ENCODE measurements around the gene PTPRR.

The PTPRR gene

DNA sequence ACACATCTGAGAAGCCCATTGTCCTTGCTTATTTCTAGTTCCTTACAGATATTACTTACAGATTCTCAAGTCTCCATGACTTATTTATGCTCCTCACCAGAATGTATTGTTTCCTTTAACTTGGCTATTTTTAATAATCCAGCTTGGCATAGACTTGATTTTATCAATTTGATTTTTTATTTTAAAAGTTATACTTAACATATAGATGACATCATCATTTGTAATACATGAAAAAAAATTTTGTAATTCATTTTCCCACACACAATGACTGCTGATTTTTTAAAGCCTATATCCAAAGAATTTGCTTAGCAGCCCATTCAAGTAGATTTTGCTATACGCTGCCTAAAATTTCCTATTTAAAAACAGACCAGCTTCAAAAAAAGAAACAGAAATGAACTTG is 39.8 kb downstream of the PTPRR start:
- H3K27me3 Mint-ChIP-seq (ENCODE audit: low read depth) = no peaks in the 10 kb centered on the region
- TF ChIP-seq, protein P1, sequence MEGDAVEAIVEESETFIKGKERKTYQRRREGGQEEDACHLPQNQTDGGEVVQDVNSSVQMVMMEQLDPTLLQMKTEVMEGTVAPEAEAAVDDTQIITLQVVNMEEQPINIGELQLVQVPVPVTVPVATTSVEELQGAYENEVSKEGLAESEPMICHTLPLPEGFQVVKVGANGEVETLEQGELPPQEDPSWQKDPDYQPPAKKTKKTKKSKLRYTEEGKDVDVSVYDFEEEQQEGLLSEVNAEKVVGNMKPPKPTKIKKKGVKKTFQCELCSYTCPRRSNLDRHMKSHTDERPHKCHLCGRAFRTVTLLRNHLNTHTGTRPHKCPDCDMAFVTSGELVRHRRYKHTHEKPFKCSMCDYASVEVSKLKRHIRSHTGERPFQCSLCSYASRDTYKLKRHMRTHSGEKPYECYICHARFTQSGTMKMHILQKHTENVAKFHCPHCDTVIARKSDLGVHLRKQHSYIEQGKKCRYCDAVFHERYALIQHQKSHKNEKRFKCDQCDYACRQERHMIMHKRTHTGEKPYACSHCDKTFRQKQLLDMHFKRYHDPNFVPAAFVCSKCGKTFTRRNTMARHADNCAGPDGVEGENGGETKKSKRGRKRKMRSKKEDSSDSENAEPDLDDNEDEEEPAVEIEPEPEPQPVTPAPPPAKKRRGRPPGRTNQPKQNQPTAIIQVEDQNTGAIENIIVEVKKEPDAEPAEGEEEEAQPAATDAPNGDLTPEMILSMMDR (IDR thresholded peaks at IDR 0.05; ENCODE audit: unreplicated experiment in 3 of 3) = no peak
- no peaks in the 10 kb centered on the region for H3K36me3 Mint-ChIP-seq (ENCODE audit: low read depth)
- H3K27ac Mint-ChIP-seq = no peak overlapping the region
- peaks cover under 1% of the 10 kb centered on the region for H3K4me1 Mint-ChIP-seq
- no peak overlapping the region for H3K4me3 Mint-ChIP-seq
- H3K9me3 Mint-ChIP-seq = peaks cover 4% of the 10 kb centered on the region

DNA sequence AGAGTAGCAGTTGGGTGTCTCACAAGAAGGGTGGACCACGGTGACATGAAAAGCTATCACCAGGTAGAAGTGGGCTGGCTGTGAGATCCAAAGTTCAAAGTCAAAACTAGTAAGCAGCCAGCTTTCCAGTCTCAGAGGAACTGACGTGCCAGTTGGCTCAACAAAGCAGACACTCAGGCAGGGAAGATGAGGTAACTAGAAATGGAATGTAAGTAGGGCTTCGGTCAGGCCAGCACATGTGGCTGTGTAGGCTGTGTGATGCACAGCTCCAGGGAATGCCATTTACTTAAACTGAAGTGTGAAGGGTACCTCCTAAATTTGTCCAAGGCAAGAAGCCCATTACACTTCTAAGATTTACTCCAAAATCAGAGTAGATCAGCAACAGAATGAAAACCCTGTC is 43.6 kb downstream of the PTPRR start:
- Mint-ChIP-seq H3K36me3 (ENCODE audit: low read depth) (no peaks in the 10 kb centered on the region), H3K27me3 (ENCODE audit: low read depth) (peaks cover 3% of the 10 kb centered on the region), H3K4me1 (no peaks in the 10 kb centered on the region), H3K4me3 (no peak overlapping the region), H3K9me3 (peaks cover 4% of the 10 kb centered on the region), H3K27ac (no peak overlapping the region)
- TF ChIP-seq, protein P1 (IDR thresholded peaks at IDR 0.05; ENCODE audit: unreplicated experiment in 3 of 3) = no peak

DNA sequence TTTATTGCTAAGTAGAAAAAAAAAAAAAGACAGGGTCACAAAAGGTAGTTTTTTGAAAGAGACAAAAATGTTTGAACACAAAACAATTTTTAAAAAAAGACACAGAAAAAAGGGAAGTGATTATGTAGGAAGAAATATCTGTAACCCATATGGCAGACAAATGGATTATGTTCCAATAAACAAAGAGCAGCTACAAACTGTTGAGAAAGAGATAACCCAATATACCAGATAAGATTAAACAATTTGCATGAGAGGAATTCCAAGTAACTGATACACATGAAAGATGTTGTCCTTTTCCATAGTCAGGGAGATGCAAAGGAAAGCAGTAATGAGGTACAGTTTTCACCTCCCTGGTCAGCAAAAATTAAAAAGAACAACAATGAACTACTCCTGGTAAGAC is 44.9 kb downstream of the PTPRR start:
- H3K4me3 Mint-ChIP-seq = no peak overlapping the region

DNA sequence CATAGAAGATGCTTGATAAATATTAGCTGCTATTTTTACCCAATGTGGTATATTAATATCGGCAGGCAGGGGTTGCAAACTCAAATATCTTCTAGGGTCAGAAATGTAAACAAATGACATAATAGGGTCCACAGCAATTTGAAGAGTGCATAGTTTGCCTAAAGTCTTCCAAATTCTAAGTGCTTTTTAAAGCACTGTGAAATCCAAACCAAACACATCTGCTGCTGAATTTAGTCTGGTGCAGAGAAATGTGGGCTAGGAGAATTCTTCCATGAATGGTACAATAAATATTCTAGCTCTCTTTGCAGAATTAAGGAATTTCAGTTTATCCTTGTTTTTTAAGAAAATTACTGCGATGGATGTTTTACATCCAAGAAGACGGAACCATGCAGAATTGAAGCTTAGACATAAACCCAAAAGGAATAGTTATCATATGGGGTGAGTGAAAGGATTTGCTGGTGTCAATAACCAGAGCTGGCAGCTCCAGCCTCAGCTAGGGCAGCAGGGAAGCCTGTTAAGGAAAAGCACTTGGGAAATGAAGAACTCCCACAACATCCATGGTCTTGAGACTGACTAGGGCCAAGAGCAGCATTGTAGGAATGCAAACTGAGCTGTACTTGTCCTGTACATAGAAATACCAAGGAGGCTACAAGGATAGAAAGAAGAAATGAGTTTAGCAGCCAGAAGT is 65.5 kb downstream of the PTPRR start:
- no peak overlapping the region for H3K4me3 Mint-ChIP-seq
- H3K27me3 Mint-ChIP-seq (ENCODE audit: low read depth) = no peaks in the 10 kb centered on the region
- no peaks in the 10 kb centered on the region for H3K36me3 Mint-ChIP-seq (ENCODE audit: low read depth)
- H3K27ac Mint-ChIP-seq = peak overlapping the region in 1 of 3 experiments; percentile 6
- H3K4me1 Mint-ChIP-seq = peaks cover 24% of the 10 kb centered on the region
- peaks cover 7% of the 10 kb centered on the region for H3K9me3 Mint-ChIP-seq
- TF ChIP-seq, protein P1 (IDR thresholded peaks at IDR 0.05; ENCODE audit: unreplicated experiment in 3 of 3) = no peak

More for the DNA sequence above, 44.9 kb downstream of the PTPRR start:
- H3K4me1 Mint-ChIP-seq = no peaks in the 10 kb centered on the region
- TF ChIP-seq, protein P1 (IDR thresholded peaks at IDR 0.05; ENCODE audit: unreplicated experiment in 3 of 3) = no peak
- H3K27me3 Mint-ChIP-seq (ENCODE audit: low read depth) = peaks cover 3% of the 10 kb centered on the region
- H3K9me3 Mint-ChIP-seq = peaks cover 4% of the 10 kb centered on the region
- H3K27ac Mint-ChIP-seq = no peak overlapping the region
- H3K36me3 Mint-ChIP-seq (ENCODE audit: low read depth) = no peaks in the 10 kb centered on the region

DNA sequence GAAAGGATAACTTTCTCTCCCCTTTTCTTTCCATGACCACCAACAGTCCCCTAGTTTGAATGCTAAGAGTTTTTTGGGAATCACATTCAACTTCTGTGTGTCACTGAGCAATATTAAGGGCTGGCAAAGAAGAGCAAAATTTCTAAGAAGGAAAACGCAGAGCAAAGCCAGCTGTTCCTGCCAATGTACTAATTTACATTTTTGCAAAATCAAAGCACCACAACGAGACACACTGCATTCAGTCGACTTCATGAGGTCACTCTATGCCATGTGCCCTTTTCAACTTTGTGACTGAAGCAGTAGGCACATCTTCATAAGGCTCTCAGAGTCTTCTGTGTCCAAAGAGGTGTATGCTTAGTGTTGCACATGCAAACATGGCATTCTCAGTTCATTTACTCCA is 66.4 kb downstream of the PTPRR start:
- Mint-ChIP-seq H3K27ac (no peak overlapping the region), H3K4me3 (no peak overlapping the region), H3K27me3 (ENCODE audit: low read depth) (no peaks in the 10 kb centered on the region), H3K4me1 (peaks cover 24% of the 10 kb centered on the region), H3K36me3 (ENCODE audit: low read depth) (no peaks in the 10 kb centered on the region), H3K9me3 (peaks cover under 1% of the 10 kb centered on the region)
- TF ChIP-seq, protein P1 (IDR thresholded peaks at IDR 0.05; ENCODE audit: unreplicated experiment in 3 of 3) = no peak

DNA sequence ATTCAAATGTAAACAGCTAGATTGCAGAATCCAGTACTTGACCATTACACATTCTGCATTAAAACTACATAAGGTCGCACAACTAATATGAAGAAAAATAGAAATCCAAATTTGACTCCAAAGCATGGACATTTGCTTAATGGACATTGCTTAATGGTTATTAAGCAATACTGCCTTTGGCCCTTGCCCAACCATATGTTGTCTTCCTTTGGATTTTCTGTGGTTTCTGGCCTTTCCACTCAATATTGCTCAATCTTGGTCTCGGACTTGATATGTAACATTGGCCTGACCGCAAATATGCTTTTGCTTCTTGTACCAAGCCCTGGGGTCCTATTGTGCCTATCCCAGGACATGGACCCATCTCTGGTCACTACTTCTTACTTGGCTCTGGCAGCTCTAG is 67.2 kb downstream of the PTPRR start:
- H3K4me3 Mint-ChIP-seq = no peak overlapping the region
- TF ChIP-seq, protein P1 (IDR thresholded peaks at IDR 0.05; ENCODE audit: unreplicated experiment in 3 of 3) = no peak
- H3K27ac Mint-ChIP-seq = no peak overlapping the region
- no peaks in the 10 kb centered on the region for H3K9me3 Mint-ChIP-seq
- H3K36me3 Mint-ChIP-seq (ENCODE audit: low read depth) = no peaks in the 10 kb centered on the region
- H3K27me3 Mint-ChIP-seq (ENCODE audit: low read depth) = no peaks in the 10 kb centered on the region
- peaks cover 24% of the 10 kb centered on the region for H3K4me1 Mint-ChIP-seq

All from nephron (organoid).